Skin of body (tissue), 2 donors: ENCODE measurements around the gene RAB6D. TPM values are rescaled to one million over a fixed set of nuclear protein-coding genes. Genes with fewer than 3 reads are reported as not detected.
"Not testable (repeated sequence)": the region's sequence is repeated elsewhere in the genome, so short reads cannot be mapped to it uniquely, and the experiment has no call there.

Source experiments
- DNase-seq: peaks from one replicate; lab custom pipeline; 2025; lab: John Stamatoyannopoulos, UW
- total RNA-seq: library from RNA; depleted of rRNA; stranded (reverse); fragments of >200 nt; gene quantifications from one replicate; pipeline ENCODE4 v1.2.3, GENCODE V29; 2014

The RAB6D gene
- total RNA-seq, 1 donor from 2014 or later: not detected

DNA sequence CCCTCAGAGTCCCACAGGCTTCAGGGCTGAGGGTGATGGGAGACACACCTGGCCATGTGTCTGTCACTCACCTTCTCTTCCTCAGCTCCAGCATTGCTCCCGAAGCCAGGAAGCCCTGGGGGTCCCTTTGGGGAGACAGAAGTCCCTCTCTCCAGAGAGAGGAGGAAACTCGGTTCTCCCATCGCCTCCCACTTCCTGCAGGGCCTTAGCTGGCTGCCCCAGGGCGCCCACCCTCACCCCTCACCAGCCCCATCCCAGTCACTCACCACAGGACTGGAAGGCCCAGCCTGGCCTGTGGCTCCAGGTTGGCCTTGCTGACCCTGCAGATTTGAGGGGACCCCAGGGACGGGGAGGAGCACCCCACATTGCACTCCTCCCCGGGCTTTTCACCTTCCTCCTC is 2.7 kb upstream of the RAB6D start:
- DNase-seq: no peak

DNA sequence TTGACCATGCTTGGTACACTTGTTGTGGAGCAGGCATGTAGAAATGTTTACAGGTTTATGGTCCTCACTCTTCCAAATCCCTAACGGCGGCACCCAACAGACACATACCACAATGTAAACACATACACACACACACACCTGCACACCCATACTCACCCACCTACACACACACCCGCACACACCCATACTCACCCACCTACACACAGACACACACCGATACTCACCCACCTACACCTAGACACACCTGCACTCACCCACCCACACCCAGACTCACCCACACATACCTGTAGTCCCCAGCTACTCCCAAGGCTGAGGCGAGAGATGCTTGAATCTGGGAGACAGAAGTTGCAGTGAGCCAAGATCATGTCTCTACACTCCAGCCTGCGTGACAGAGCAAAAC is 1.5 kb upstream of the RAB6D start:
- DNase-seq: no peak

DNA sequence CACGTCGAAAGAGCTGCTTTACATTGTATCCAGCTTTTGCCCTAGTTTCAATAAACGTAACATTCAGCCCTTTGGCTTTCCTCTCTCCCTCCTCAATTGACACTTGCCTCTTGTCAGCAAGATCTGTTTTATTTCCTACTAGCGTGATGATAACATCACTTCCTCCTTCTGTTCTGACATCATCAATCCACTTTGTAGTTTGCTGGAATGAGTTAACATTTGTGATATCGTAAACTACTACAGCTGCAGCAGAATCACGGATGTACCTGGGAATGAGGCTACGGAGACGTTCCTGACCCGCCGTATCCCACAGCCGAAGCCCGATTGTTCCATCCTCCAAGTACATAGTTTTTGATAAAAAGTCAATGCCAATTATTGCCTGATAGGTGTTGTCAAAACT is 755 bp downstream of the RAB6D start:
- not testable (repeated sequence) for DNase-seq

DNA sequence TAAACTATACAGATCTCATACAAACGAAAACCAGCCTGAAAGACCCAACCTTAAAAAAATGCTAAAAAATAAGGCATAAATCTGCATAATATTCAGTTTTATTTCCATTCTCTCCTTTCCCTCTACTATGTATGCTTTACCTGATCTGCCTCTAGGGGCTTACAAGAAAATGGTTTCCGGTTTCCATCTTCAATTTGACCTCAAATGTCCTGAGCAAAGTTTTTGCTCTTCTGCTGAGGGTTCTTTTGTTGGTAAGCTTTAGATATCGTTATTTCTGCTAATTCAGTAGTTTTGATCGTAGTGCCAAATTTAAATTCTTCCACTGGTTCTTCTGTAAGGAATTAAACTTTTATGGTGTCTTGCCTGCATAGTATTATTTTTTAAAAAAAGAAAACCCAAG is 2.2 kb downstream of the RAB6D start:
- DNase-seq: not testable (repeated sequence)

DNA sequence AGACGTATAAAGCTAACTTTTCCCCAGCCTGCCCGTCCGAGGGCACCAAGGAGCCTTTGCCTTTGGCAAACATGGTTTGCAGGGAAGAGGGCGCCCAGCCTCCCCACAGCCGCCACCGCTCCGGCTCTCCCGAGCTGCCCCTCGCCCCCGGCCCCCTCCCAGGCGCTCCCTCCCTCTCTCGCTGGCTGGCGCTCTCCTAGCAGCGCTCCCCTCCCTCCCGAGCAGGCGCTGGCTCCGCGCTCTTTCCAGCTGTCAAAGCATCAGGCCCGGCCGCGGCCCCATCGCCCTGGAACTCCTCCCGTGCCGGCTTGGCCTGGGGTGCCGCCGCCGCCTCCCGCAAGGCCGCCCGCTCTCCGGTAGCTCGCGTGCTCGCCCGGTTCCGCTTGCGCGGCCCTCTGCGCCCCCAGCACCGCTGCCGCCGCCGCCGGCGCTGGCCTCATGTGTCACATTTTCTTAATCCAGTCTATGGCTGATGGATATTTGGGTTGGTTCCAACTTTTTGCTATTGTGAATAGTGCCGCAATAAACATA is 10.7 kb downstream of the RAB6D start:
- DNase-seq: not testable (repeated sequence)

DNA sequence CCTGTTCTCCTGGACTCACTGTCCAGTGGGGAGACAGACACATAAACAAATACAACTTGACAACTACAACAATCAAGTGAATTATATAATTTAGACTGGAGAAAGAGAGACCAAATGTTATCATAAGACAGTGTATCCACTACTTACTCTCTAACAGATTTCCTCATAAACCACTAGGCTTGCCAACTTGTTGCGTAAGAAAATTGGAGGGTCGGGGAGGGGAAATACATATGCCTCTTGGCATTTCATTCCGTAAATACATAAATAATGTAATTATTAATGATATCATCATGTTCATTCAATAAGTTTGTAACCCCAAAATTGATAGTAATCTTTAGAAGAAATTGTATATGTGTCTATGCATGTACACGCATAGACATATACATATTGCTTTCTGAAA is 14.9 kb downstream of the RAB6D start:
- no peak for DNase-seq

DNA sequence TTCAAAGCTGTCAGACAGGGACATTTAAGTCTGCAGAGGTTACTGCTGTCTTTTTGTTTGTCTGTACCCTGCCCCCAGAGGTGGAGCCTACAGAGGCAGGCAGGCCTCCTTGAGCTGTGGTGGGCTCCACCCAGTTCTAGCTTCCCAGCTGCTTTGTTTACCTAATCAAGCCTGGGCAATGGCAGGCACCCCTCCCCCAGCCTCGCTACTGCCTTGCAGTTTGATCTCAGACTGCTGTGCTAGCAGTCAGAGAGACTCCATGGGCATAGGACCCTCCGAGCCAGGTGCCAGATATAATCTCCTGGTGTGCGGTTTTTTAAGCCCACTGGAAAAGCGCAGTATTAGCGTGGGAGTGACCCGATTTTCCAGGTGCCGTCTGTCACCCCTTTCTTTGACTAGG is 16.9 kb downstream of the RAB6D start:
- DNase-seq: not testable (repeated sequence)

DNA sequence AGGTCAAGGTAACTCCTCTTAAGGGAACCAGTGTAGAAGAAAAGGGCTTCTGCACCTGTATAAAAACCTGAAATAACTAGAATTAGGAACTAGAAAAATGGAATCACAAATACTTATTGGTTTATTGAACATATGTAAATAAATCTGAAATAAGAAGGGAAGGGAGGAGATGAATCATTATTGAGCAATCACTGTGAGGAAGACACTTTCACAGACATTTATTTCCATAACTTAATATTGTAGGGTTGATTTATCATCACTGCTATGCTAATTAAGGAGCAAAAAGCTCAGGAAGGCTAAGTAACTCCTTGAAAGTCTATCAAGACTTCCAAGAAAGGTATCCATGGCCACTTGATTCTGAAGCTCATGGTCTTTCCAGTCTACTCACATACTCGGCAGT is 24.7 kb downstream of the RAB6D start:
- DNase-seq: not testable (repeated sequence)

DNA sequence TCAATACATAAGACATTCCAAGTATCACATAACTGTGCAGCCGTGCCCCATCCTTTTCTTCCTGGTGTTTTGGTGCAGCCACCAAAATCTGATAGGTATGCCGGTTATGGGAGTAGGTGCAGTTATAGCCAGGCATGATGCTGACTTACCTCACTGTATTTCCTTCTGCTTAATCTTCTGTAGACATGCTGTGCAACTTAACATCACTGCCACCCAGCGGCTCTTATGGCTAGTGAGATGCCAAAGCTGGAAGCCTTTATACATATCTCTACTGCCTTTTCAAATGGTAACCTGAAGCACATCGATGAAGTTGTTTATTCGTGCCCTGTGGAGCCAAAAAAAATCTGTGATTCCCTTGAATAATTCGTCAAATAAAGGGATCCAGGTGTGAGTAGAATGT is 28.6 kb downstream of the RAB6D start:
- not testable (repeated sequence) for DNase-seq

DNA sequence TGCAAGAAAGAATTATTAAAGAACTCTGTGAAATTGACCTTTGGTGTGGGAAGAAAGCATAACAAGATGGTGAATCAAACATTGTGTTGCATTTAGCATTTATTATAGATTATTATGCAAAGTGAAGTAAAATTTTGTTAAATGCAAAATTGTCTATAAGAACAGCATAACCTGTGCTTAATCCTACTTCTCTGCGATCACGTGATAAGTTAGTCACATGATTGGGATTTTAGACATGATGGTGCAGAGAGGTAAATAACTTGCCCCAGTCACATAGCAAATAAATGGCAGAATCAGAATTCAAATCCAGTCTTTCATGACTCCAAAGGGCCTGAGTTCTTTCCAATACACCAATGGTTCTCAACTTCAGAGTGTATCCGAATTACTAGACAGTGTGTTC is 31.3 kb downstream of the RAB6D start:
- DNase-seq: not testable (repeated sequence)

DNA sequence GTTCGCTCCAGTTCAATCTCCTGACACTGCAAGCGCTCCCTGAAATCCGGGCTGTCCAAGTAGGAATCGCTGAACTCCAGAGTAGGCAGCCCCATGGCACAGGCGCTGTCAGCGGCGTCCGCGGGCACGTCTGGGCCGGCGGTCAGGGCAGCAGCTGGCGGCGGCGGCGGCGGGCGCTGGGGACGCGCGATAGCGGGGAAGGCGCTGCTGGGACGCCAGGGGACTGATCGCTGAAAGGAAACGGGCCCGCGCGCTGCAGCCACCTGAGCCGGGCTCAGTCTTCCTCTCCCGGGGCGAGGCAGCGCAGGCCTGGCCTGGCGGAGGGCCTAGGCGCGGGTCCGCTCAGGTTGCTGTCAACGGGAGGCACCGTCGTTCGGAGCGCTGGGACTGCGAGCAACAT is 33.0 kb downstream of the RAB6D start:
- not testable (repeated sequence) for DNase-seq

DNA sequence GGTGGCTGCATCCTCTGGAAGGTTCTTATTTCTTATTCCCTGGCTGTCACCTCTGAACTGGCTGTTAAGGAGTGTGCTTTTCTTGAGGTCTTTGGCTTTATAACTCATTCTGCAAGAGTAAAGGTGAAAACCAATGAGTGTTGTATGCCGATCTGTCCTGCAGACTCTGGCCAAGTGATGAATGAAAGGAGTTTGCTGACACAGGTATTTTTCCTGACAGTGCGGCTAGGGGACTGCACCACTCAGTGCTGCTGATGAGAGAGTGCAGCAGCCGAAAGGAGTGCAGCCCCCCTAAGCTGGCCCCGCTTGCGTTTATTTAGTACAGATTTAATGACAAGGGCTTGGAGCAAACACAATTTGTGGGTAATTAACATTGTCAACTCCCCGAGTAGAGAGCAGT is 41.8 kb downstream of the RAB6D start:
- DNase-seq: no peak

DNA sequence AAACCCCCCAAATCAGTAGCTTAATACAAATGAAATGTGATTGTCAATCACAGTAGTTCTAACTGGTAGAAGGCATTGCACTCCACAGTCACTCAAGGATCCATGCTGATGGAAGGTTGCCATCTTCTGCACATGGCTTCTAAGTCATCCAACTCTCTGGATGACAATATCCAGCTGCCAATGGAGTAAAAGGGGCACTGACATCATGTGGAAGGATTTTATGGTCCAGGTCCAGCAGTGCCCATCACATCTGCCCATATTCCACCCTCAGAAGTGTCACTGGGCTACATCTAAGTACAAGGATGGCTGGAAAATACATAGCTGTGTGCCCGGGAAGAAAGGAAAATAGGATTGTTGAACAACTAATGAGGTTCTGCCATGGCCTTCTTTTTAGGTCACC is 42.6 kb downstream of the RAB6D start:
- DNase-seq: not testable (repeated sequence)

DNA sequence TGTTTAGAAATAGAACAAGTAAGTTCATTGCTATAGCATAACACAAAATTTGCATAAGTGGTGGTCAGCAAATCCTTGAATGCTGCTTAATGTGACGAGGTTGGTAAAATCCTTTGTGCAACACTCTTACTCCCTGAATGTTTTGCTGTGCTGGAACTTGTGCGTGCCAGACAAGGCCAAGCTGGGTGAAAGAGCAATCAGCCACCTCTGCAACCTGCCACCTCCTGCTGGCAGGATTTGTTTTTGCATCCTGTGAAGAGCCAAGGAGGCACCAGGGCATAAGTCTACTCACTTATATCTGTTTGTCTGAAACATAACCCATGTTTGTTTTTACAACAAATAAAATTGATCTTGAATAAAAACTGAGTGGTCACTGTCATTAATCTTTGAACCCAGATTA is 53.0 kb downstream of the RAB6D start:
- not testable (repeated sequence) for DNase-seq

Other genes starting within 250 kb of the RAB6D start
- gene POTEE, start 154.6 kb downstream of the RAB6D start, total RNA-seq: not detected
- not detected for gene TUBA3D, start 112.0 kb upstream of the RAB6D start, total RNA-seq
- 31.1 TPM for gene MZT2A, start 128.2 kb upstream of the RAB6D start, total RNA-seq
- gene CCDC74A, start 163.7 kb upstream of the RAB6D start, total RNA-seq: 7.0 TPM